Measurements from ENCODE around the gene ADGRA1.
"Not testable (repeated sequence)": the region's sequence is repeated elsewhere in the genome, so short reads cannot be mapped to it uniquely, and the experiment has no call there.

The ADGRA1 gene

DNA sequence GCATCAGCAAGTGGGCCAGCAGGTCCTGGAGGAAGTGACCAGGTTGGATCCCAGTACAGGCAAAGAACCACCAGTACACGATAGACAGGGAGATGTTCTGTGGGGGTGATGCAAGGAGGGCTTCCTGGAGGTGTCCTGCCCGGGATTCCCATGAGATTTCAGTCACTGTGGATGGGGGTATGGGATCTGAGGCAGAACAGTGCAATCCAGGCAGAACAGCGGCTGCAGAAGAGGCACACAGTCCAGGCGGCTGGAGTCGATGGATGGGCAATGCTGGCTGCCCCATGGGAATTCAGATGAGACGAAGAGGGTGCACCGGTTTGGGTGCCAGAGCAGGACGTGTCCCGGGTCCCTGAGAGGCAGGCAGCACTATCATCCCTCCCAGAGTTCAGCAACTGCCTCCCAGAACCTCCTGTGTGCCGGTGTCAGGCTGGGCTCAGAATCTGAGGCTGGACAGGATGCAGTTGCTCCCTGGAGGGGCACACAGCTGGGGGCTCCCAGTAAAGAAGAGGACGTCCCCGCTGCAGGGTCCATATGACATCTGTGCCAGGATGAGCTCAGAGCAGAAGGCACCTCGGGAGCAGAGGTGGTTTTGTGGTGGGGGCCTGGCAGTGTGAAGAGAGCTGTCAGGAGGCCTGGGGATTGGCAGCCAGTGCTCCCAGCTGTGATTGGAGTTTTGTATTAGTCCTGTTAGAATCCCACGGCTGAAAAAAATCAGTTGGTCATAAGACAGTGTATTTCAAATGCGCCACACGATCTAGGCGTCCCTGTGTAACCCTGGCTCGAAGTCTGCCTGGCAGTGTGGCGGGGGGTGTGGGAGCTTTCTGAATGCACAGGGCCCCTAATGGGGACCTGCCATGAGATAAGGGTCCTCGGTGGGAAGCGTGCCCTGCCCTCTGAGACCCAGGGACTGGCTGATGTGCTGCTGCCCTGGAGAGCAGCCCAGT lies 75.5 kb downstream of the ADGRA1 start:
- DNase-seq (ENCODE audit: low read depth in 2 of 2), result no peak

DNA sequence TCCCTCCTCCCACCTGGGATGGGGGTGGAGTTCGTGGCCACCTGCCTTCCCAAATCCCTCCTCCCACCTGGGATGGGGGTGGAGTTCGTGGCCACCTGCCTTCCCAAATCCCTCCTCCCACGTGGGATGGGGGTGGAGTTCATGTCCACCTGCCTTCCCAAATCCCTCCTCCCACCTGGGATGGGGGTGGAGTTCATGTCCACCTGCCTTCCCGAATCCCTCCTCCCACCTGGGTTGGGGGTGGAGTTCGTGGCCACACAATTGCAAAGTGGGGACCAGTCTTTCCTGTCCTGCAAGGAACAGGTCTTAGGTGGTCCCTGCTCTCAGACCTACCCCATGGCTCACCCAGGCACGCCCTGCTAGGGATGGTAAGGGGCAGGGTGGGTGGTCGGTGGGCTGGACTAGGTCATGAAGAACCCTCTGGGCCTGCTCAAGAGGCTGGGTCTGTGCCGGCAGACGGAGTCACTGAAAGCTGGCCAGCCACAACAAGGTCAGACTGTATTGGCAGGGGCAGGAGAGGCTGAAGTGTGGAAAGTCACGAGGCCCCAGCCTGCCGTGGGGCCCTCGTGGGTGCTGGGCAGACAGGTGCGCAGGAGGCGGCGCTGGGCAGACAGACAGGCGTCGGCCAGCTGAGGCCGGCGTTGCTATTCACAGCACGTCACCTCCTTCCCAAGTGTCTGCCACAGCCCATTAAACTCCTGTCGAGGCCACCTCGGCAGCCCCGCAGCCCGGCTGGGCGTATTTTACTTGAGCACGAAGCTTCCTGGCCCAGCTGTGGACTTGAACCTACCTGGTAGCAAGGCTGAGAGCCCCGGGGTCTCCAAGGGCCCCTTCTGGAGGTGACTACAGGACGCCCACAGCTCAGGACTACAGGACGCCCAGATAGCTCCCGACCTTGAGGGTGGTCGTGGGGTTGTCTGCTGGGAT lies 76.4 kb downstream of the ADGRA1 start:
- DNase-seq (ENCODE audit: low read depth in 2 of 2), result no peak

DNA sequence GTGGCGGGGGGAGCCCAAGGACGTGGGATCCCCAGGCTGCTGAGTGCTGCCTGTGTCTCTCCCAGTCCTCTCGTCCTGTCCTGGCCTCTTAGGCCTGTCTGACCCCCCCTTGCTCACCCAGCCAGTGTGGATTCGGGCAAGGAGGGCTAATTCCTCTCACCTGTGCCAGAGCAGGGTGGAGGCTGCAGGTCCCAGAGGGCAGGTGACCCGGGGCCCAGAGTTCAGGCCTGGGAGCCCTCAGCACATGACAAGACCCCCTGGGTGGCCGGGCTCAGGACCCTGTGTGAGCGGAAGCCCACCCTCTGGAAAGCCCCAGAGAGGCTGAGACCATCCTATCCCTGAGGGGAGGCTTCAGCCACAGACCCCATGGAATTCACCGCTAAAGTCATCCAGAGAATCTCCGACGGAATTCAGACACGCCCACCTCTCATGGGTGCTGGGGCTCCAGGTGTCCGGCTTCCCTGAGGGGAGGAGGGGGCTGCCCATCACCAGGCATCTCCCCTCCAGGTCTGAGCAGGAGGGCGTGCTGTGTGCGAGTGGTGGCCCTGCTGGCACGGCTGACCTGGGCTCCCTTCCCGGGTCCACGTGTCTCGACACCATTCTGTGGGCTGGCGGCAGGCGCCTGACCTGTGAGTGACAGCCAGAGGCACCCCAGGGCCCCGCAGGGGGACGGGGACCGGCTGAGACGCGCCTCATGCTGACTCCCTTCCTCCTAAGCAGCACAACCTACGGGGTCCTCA lies 77.3 kb downstream of the ADGRA1 start:
- no peak for DNase-seq (ENCODE audit: low read depth in 2 of 2)

DNA sequence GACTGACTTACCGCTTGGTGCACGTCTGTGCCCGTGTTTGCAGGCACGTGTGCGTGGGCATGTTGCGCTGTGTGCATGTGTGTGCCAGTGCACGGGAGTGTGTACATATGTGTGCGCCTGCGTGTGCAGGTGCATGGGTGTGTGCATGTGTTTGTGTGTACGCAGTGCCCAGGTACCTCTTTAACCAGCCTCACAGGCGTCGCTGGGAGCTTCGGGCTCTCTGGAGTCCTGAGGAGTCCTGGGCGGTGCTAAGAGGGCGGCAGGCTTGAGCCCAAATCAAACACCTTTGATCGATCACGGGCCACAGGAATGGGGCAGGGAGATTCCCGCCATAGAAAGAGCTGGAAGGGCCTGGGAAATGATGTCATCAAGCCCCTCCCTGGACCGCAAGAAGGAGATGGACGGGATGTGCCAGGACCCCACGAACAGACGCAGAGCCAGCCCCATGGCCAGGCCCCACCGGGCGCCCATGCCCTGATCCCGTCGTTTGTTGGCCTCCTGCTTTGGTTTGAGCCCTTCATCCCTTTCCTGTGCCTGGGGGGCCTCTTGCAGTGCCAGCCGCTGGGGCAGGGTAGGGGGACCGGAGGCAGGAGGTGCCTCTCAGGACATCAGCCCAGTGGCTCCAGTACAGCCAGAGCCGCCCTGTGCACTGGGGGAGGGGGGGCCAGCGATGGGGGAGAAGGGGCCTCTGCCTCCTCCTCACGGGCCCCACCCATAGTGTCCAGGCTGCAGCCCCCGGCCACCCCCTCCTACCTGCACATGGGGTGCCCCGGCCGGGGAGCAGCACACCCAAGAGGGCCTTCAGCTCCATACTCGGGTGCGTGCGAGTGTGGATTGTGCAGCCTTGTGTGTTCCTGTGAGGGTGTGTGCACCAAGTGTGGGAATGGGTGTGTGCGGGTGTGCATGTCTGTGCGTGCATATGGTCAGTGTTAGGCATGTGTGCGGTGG lies 78.1 kb downstream of the ADGRA1 start:
- no peak for DNase-seq (ENCODE audit: low read depth in 2 of 2)

DNA sequence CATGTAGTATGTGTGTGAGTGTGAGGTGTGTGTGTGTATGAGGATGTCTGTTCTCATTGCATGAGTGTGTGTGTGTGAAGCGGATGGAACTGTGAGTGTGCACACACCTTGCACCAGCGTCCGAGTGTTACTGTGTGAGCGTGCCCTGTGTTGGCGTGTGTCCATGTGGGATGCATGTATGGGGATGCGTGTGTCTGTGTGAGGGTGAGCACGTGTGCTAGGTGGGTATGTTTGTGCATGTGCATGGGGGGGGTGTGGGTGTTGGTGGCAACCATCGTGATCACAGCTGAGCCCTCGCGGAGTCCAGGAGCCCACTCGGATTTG lies 78.7 kb downstream of the ADGRA1 start:
- no peak for DNase-seq (ENCODE audit: low read depth in 2 of 2)

DNA sequence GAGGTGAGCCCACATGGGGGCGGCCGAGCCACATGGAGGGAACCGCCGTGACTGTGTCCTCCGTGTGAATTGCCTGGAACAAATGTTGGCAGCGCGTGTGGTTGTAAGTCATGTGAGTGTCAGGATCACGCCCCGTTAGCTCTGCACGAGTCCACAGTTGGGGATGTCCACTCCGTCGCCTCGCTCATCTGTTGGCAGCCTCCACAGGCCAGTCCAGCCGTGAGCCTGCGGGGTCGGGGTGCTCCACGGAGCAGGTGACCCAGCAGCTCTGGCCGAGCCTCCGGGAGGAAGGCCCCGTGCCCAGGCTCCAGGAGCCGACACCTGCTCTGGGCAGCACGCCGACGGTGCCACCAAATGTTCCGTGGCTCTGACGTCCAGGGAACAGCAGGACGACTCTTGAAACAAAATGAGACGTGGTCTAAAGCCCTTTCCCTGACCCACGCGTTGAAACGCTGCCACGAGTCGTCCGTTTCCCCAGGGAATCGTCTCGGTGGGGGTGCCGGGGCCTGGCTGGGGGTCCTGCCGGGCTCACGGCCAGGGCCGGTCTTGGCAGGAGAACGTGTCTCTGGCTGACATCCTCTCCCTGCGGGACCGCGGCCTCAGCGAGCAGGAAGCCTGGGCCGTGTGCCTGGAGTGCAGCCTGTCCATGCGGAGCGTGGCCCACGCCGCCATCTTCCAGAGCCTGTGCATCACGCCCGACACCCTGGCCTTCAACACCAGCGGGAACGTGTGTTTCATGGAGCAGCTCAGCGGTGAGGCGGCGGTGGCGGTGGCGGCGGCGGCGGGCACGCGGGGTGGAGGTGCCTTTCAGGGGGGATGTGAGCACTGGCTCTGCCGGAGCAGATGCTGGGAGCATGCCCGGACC lies 79.3 kb downstream of the ADGRA1 start:
- no peak for DNase-seq (ENCODE audit: low read depth in 2 of 2)

DNA sequence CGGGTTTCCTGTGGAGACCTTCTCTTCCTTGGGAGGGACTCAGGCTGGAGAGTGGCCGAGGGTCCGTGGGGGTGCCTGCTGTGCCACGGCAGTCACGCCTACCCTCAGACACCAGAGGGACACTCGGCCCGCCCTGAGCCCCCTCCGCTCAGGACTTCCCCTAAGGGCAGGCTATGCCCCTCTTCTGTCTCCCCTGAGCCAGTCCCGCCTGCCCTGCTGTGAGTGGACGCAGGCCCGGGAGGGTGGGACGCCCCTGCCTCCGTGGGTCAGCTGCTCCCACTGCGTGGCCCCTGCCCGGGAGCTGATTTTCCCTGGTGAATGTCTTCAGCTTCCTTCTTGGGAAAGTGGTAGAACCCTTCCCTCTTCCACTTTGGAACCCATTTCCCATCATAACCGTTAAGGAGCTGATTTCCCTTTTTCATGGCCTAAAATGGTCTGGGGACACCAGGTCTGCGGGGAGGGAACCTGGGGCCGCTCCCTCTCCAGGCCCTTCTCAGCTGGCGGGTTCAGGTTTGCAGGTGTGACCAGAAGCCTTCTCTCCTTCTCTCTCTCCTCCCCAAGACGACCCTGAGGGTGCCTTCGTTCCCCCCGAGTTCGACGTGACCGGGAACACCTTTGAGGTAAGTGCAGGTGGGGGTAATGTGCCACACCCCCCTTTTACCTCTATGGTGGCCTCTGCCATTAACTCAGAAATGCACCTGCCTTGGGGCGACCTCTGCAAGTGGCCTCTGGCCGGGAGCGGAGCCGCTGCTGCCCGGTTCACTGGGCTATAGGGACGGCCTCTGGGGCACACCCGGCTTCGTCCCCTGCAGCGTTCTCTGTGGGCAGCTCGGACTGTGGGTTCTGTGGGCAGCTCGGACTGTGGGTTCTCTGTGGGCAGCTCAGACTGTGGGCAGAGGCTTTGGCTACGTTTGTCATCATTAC lies 80.2 kb downstream of the ADGRA1 start:
- no peak for DNase-seq (ENCODE audit: low read depth in 2 of 2)

DNA sequence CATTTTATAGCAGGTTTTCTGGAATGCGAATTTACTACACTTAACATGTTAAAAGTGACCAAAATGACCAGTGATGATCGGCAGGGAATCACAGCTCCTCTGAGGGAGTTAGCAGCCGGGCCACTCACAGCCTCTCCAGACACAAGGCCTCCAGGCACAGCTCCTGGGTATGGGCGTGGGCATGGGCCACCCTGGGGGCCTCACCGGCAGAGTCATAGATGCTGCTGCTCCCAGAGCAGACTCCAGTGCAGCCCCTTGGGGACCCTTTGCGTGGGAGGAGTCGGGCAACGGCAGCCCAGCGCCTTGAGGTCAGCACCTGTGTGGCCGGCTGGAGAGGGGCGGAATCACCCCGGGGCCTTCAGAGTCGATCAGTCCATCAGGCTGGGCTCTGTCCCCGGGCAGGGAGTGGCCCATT lies 80.9 kb downstream of the ADGRA1 start:
- no peak for DNase-seq (ENCODE audit: low read depth in 2 of 2)

DNA sequence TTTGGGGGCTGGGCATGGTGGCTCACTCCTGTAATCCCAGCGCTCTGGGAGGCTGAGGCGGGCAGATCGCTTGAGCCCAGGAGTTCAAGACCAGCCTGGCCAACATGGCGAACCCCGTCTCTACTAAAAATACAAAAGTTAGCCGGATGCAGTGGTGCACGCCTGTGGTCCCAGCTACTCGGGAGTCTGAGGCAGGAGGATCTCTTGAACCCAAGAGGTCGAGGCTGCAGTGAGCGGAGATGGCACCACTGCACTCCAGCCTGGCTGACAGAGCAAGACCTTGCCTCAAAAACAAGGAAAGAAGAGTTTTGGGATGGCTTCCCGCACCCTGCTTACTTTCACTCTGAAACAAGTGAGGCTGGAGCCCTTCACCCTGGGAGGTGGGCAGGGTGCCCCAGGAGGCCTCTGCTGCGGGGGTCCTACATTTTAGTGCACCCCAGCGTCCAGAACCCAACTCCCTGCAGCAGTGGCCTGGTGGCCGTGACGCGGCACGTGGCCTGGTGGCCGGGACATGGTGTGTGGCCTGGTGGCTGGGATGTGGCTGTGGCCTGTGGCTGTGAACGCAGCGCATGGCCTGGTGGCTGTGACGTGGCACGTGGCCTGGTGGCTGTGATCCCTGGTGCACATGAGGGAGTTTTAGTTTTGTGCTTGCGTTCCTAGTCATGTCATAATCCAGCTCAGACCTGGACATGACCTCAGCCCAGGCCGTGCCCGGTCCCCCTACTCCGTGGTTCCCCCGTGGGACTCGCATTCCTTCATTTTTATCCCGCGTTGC lies 81.6 kb downstream of the ADGRA1 start:
- no peak for DNase-seq (ENCODE audit: low read depth in 2 of 2)

DNA sequence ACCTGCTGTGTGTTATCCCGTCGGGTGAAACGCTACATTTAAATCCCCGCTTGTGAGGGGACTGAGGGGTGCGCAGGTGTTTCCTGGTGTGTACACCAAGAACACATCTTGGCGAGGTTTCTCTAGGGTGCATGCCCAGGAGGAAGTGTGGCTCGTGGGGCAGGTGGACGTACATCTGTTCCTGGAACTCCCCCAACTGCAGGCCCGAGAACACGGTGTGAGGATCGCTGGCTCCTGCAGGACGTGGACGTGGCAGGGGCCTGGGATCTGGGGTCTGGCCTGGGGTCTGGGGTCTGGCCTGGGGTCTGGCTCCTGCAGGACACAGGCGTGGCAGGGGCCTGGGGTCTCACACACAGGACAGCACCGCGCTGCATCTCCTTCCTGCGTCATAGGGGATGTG lies 82.4 kb downstream of the ADGRA1 start:
- DNase-seq (ENCODE audit: low read depth in 2 of 2), result no peak

DNA sequence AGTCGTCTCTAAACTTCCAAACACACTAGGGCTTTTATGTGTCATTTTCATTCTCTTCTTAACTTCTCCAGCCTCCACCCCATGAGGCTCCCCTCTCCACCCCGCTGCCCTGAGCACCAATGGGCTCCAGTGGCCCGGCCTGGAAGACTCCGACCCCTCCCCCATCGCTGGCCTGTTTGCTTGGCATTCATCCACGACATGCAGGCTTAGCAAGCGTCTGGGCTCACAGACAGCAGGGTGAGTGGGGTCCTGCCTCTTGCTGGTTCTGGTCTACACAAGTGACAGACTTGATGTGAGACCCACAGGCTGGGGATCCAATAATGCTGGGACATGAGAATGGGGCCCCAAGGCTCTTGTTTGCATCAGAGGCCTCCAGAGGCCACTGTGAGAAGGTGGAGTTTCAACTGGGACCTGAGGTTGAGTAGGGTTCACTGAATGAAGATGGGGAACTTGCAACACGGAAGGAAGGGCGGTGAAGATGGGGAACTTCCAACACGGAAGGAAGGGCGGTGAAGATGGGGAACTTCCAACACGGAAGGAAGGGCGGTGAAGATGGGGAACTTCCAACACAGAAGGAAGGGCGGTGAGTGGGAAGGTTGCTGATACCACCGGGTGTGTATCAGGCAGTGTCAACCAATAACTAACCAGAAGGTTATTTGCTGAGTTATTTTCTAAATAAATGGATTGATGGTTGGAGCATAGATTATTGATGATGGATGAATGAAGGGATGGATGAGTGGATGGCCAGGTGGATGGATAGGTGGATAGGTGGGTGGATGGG lies 86.3 kb downstream of the ADGRA1 start:
- DNase-seq (ENCODE audit: low read depth in 2 of 2), result no peak

DNA sequence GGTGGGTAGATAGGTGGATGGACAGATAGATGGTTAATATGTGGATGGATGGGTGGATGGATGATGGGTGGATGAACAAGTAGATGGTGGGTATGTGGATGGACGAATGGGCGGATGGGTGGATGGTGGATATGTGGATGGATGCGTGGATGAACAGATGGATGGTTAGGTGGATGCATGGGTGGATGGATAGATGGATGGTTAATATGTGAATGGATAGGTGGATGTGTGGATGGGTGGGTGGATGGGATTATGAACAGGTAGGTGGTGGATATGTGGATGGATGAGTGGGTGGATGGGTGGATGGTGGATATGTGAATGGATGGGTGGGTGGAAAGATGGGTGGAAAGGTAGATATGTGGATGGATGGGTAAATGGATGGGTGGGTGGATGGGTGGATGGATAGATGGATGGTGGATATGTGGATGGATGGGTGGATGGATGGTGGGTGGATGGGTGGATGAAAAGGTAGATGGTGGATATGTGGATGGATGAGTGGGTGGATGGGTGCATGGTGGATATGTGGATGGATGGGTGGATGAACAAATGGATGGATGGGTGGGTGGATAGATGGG lies 87.1 kb downstream of the ADGRA1 start:
- no peak for DNase-seq (ENCODE audit: low read depth in 2 of 2)

DNA sequence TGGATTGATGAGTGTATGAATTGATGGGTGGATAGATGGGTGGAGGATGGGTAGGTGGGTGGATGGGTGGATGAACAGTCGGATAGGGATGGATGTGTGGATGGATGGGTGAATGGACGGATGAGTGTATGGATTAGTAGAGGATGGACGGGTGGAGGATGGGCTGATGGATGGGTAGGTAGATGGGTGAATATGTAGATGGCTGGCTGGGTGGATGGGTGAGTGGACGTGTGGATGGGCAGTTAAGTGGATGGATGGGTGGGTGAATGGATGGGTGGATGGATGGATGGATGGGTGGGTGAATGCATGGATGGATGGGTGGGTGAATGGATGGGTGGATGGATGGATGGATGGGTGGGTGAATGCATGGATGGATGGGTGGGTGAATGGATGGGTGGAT lies 87.9 kb downstream of the ADGRA1 start:
- not testable (repeated sequence) for DNase-seq (ENCODE audit: low read depth in 2 of 2)

DNA sequence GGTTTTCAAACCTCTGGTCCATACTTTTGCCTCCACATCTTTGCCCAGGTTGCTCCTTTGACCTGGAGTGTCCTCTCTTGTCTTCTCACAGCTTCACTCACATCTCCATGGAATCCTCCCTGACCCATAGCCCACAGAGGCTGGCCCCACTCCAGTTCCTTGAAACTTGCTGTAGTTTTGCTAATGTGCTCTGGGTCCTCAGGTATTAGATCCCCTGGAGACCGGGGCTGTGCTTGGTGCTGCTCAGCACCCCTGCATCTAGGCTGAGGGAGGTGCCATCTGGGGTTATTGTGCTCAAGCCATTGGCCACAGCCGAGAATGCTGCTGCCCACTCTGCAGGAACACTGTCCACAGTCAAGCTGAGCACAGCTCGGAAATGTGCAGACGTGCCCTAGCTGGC lies 88.8 kb downstream of the ADGRA1 start:
- no peak for DNase-seq (ENCODE audit: low read depth in 2 of 2)

DNA sequence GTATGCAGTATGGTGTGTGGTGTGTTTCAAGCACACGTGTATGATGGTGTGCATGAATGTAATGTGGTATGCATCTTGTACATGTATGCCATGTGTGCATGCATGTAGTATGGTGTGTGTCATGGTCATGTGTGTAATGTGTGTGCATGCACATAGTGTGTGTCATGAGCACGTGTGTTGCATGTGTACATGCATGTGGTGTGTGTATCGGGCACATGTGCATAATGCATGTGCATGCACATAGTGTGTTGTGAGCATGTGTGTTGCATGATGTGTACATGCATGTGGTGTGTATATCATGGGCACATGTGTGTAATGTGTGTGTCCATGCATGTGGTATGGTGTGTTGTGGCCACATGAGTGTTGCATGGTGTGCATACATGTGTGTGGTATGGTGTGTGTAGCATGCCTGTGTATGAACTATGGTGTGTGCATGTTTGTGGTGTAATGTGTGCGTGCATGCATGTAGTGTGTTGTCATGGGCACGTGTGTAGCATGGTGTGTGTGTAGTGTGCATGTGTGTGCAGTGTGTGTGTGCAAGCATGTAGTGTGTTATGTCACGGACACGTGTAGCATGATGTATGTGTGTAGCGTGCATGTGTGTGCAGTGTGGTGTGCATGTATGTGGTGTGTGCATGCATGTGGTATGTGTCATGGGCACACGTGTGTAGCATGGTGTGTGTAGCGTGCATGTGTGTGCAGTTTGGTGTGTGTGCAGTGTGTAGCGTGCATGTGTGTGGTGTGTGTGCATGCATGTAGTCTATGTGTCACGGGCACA lies 89.8 kb downstream of the ADGRA1 start:
- DNase-seq (ENCODE audit: low read depth in 2 of 2), result no peak

Data from activated CD8-positive, alpha-beta memory T cell treated with anti-CD3 and anti-CD28 coated beads for 4 hours (primary cell).